ENCODE measurements around the gene ATOH7. TPM values are rescaled to one million over a fixed set of nuclear protein-coding genes. Genes with fewer than 3 reads are reported as not detected.
"Not testable (repeated sequence)": the region's sequence is repeated elsewhere in the genome, so short reads cannot be mapped to it uniquely, and the experiment has no call there.

ATOH7 gene
- total RNA-seq, 1 donor: not detected

- Histone ChIP-seq H2AFZ (ENCODE audit: low read length) (no peak overlapping the region), H3K4me3 (ENCODE audit: insufficient read depth, low read length) (no peak overlapping the region), H3K27ac (ENCODE audit: low read depth, low read length) (no peak overlapping the region), H4K20me1 (ENCODE audit: insufficient read depth, low read length) (no peaks in the 10 kb centered on the region), H3K27me3 (ENCODE audit: insufficient read depth, low read length) (peaks cover 10% of the 10 kb centered on the region), H3K36me3 (ENCODE audit: insufficient read depth, low read length) (no peaks in the 10 kb centered on the region), H3K9me3 (ENCODE audit: low read depth, low read length) (no peaks in the 10 kb centered on the region), H3K4me1 (ENCODE audit: insufficient read depth, low read length) (no peaks in the 10 kb centered on the region), H3K4me2 (ENCODE audit: insufficient read depth, low read length) (no peak overlapping the region), H3K79me2 (ENCODE audit: insufficient read depth, low read length) (no peaks in the 10 kb centered on the region)
- no peak for TF ChIP-seq CTCF (IDR thresholded peaks at IDR 0.05; ENCODE audit: extremely low read depth, low read depth, low read length)
- no peak for DNase-seq (ENCODE audit: insufficient read length, low spot score, missing footprints)
Observed at GRCh38 chr10:68249297-68249696, 17.4 kb upstream of the ATOH7 start.

GRCh38 chr10:68247931-68248330 lies 16.0 kb upstream of the ATOH7 start:
- H3K27ac ChIP-seq (ENCODE audit: low read depth, low read length): no peak overlapping the region
- peaks cover 4% of the 10 kb centered on the region for H3K27me3 ChIP-seq (ENCODE audit: insufficient read depth, low read length)
- H3K4me1 ChIP-seq (ENCODE audit: insufficient read depth, low read length): no peaks in the 10 kb centered on the region
- no peaks in the 10 kb centered on the region for H3K9me3 ChIP-seq (ENCODE audit: low read depth, low read length)
- no peaks in the 10 kb centered on the region for H3K79me2 ChIP-seq (ENCODE audit: insufficient read depth, low read length)
- no peak overlapping the region for H3K4me2 ChIP-seq (ENCODE audit: insufficient read depth, low read length)
- no peak overlapping the region for H2AFZ ChIP-seq (ENCODE audit: low read length)
- H4K20me1 ChIP-seq (ENCODE audit: insufficient read depth, low read length): no peaks in the 10 kb centered on the region
- TF ChIP-seq CTCF (IDR thresholded peaks at IDR 0.05; ENCODE audit: extremely low read depth, low read depth, low read length): no peak
- H3K36me3 ChIP-seq (ENCODE audit: insufficient read depth, low read length): no peaks in the 10 kb centered on the region
- no peak overlapping the region for H3K4me3 ChIP-seq (ENCODE audit: insufficient read depth, low read length)
- no peak for DNase-seq (ENCODE audit: insufficient read length, low spot score, missing footprints)

- DNase-seq (ENCODE audit: insufficient read length, low spot score, missing footprints); H3K79me2 ChIP-seq (ENCODE audit: insufficient read depth, low read length); H3K4me1 ChIP-seq (ENCODE audit: insufficient read depth, low read length); H3K4me2 ChIP-seq (ENCODE audit: insufficient read depth, low read length); H4K20me1 ChIP-seq (ENCODE audit: insufficient read depth, low read length); H3K9me3 ChIP-seq (ENCODE audit: low read depth, low read length); H3K4me3 ChIP-seq (ENCODE audit: insufficient read depth, low read length); H3K36me3 ChIP-seq (ENCODE audit: insufficient read depth, low read length); H2AFZ ChIP-seq (ENCODE audit: low read length); H3K27me3 ChIP-seq (ENCODE audit: insufficient read depth, low read length); H3K27ac ChIP-seq (ENCODE audit: low read depth, low read length): not testable (repeated sequence)
Observed at GRCh38 chr10:68246397-68246796, 14.5 kb upstream of the ATOH7 start.

- no peak for TF ChIP-seq CTCF (IDR thresholded peaks at IDR 0.05; ENCODE audit: extremely low read depth, low read depth, low read length)
- Histone ChIP-seq H3K9me3 (ENCODE audit: low read depth, low read length) (no peaks in the 10 kb centered on the region), H3K4me3 (ENCODE audit: insufficient read depth, low read length) (no peak overlapping the region), H4K20me1 (ENCODE audit: insufficient read depth, low read length) (no peaks in the 10 kb centered on the region), H2AFZ (ENCODE audit: low read length) (no peak overlapping the region), H3K79me2 (ENCODE audit: insufficient read depth, low read length) (no peaks in the 10 kb centered on the region), H3K27me3 (ENCODE audit: insufficient read depth, low read length) (no peaks in the 10 kb centered on the region), H3K27ac (ENCODE audit: low read depth, low read length) (no peak overlapping the region), H3K4me2 (ENCODE audit: insufficient read depth, low read length) (no peak overlapping the region), H3K4me1 (ENCODE audit: insufficient read depth, low read length) (no peaks in the 10 kb centered on the region), H3K36me3 (ENCODE audit: insufficient read depth, low read length) (no peaks in the 10 kb centered on the region)
- DNase-seq (ENCODE audit: insufficient read length, low spot score, missing footprints): no peak
Observed at GRCh38 chr10:68242051-68242450, 10.1 kb upstream of the ATOH7 start.

All from osteoblast (primary cell).